NCI-H2107 treated with DMSO at 0.1 percent for 48 hours (cell line): Measurements from ENCODE around the gene SPATA31C2.
"Not testable (repeated sequence)": the region's sequence is repeated elsewhere in the genome, so short reads cannot be mapped to it uniquely, and the experiment has no call there.

Experiments
- DNase-seq: peaks from one replicate; lab custom pipeline; 2025; ENCODE audit not compliant: unreplicated experiment; lab: John Stamatoyannopoulos, UW

Gene SPATA31C2

GRCh38 chr9:88138375-88138774, at the start of gene SPATA31C2:
TSS of gene SPATA31C2 (minus strand) at chr9:88138475. CDS start at chr9:88138446, 29 bp downstream.
- not testable (repeated sequence) for DNase-seq

- no peak for DNase-seq
Measured at GRCh38 chr9:88187631-88188030, 49.4 kb upstream of the SPATA31C2 start.

- DNase-seq, result no peak
Measured at GRCh38 chr9:88186495-88187110, 48.3 kb upstream of the SPATA31C2 start.

GRCh38 chr9:88184976-88185375, 46.7 kb upstream of the SPATA31C2 start:
- no peak for DNase-seq

GRCh38 chr9:88183798-88184495, 45.7 kb upstream of the SPATA31C2 start:
- DNase-seq, result no peak

GRCh38 chr9:88182501-88182900, 44.2 kb upstream of the SPATA31C2 start:
- no peak for DNase-seq

- no peak for DNase-seq
Measured at GRCh38 chr9:88180081-88180765, 41.9 kb upstream of the SPATA31C2 start.

GRCh38 chr9:88179062-88179521, 40.8 kb upstream of the SPATA31C2 start:
- DNase-seq, result no peak

- no peak for DNase-seq
Measured at GRCh38 chr9:88178641-88179040, 40.4 kb upstream of the SPATA31C2 start.

GRCh38 chr9:88177371-88177770, 39.1 kb upstream of the SPATA31C2 start:
- no peak for DNase-seq

GRCh38 chr9:88174324-88174723, 36.0 kb upstream of the SPATA31C2 start:
- DNase-seq, result no peak

- DNase-seq, result peak; percentile 12
Measured at GRCh38 chr9:88173378-88173999, 35.2 kb upstream of the SPATA31C2 start.

GRCh38 chr9:88169700-88170099, 31.4 kb upstream of the SPATA31C2 start:
- no peak for DNase-seq

GRCh38 chr9:88168564-88168963, 30.3 kb upstream of the SPATA31C2 start:
- no peak for DNase-seq

GRCh38 chr9:88166660-88167059, 28.4 kb upstream of the SPATA31C2 start:
- no peak for DNase-seq

GRCh38 chr9:88164850-88165249, 26.6 kb upstream of the SPATA31C2 start:
- DNase-seq, result no peak

- no peak for DNase-seq
Measured at GRCh38 chr9:88161144-88161543, 22.9 kb upstream of the SPATA31C2 start.

GRCh38 chr9:88143957-88144625, 5.8 kb upstream of the SPATA31C2 start:
- DNase-seq, result no peak

GRCh38 chr9:88143179-88143578, 4.9 kb upstream of the SPATA31C2 start:
- no peak for DNase-seq

GRCh38 chr9:88133552-88133951, 4.7 kb downstream of the SPATA31C2 start:
- DNase-seq, result not testable (repeated sequence)

GRCh38 chr9:88129556-88129955, 8.7 kb downstream of the SPATA31C2 start:
- DNase-seq, result not testable (repeated sequence)
